CD4-positive, alpha-beta memory T cell (primary cell): ENCODE data around the gene QPCT. TPM values are rescaled to one million over a fixed set of nuclear protein-coding genes. Genes with fewer than 3 reads are reported as not detected.

Experiments
- CTCF ChIA-PET: fragments of 350-600 bp; sonication (Branson Sonifier 250); formaldehyde crosslinking; loops from one replicate; lab custom pipeline; 2021; ENCODE audit warnings: inconsistent platforms; ENCODE audit not compliant: partially characterized antibody; lab: Charles Lee
- POLR2A ChIA-PET: fragments of 350-600 bp; sonication (Branson Sonifier 250); formaldehyde crosslinking; loops from one replicate; lab custom pipeline; 2021; ENCODE audit not compliant: partially characterized antibody; lab: Charles Lee
- DNase-seq, 5 donors: peaks; one replicate each; pipeline versions ENCODE4 v3.0.0 to v3.0.0-alpha.2; 2020 to 2022; ENCODE audit warnings: mixed read lengths in 1 of 5
- H3K27ac ChIP-seq: one replicate; pipeline ENCODE4 v1.7.0; 2013; ENCODE audit warnings: low read depth, low read length
- H3K27me3 ChIP-seq: 2 replicates; pipeline ENCODE4 v1.7.0; 2013; ENCODE audit warnings: mild to moderate bottlenecking, low read length, moderate library complexity; ENCODE audit not compliant: insufficient read depth
- H3K36me3 ChIP-seq: 2 replicates; pipeline ENCODE4 v1.7.0; 2013; ENCODE audit warnings: mild to moderate bottlenecking, low read length, moderate library complexity; ENCODE audit not compliant: insufficient read depth
- H3K4me1 ChIP-seq: 2 replicates; pipeline ENCODE4 v1.7.0; 2013; ENCODE audit warnings: mild to moderate bottlenecking, low read length, moderate library complexity; ENCODE audit not compliant: insufficient read depth
- H3K4me3 ChIP-seq, 2 donors: one replicate each; pipeline ENCODE4 v1.7.0; 2013; ENCODE audit warnings: low read length in 2 of 2, mild to moderate bottlenecking in 1 of 2
- H3K9me3 ChIP-seq, 2 donors: one replicate each; pipeline ENCODE4 v1.7.0; 2013; ENCODE audit warnings: low read length in 2 of 2, control low read depth in 1 of 2; ENCODE audit not compliant: control insufficient read depth in 1 of 2
- H3K27ac Mint-ChIP-seq, 7 donors: one replicate each; pipeline ENCODE4 v1.8.0; 2020 to 2021; ENCODE audit warnings: mixed read lengths in 7 of 7, mild to moderate bottlenecking in 6 of 7, inconsistent platforms in 3 of 7, moderate library complexity in 3 of 7
- H3K27me3 Mint-ChIP-seq, 2 donors: one replicate each; pipeline ENCODE4 v1.8.0; 2020 to 2021; ENCODE audit warnings: mixed read lengths in 2 of 2
- H3K36me3 Mint-ChIP-seq, 2 donors: one replicate each; pipeline ENCODE4 v1.8.0; 2020 to 2021; ENCODE audit warnings: mixed read lengths in 2 of 2, inconsistent platforms in 1 of 2, mild to moderate bottlenecking in 1 of 2
- H3K4me1 Mint-ChIP-seq, 4 donors: one replicate each; pipeline ENCODE4 v1.8.0; 2020 to 2021; ENCODE audit warnings: mixed read lengths in 4 of 4, mild to moderate bottlenecking in 1 of 4
- H3K4me3 Mint-ChIP-seq, 8 donors: one replicate each; pipeline ENCODE4 v1.8.0; 2020 to 2021; ENCODE audit warnings: mixed read lengths in 8 of 8, mild to moderate bottlenecking in 7 of 8, moderate library complexity in 6 of 8, inconsistent platforms in 3 of 8
- H3K9me3 Mint-ChIP-seq, 8 donors: one replicate each; pipeline ENCODE4 v1.8.0; 2020 to 2021; ENCODE audit warnings: mixed read lengths in 8 of 8, mild to moderate bottlenecking in 5 of 8, inconsistent platforms in 3 of 8, moderate library complexity in 1 of 8
- intact Hi-C: fragments of 100-400 bp; cut with micrococcal nuclease; formaldehyde crosslinking; loops from one replicate; pipeline ENCODE4 v1.15.1; 2023
- polyA plus RNA-seq, 2 donors: library from polyadenylated mRNA; unstranded; fragments of 300-500 nt; fragmentation: Illumina TruSeq; gene quantifications; one replicate each; pipeline ENCODE4 v1.2.3, GENCODE V29; 2021
- total RNA-seq, 2 experiments: library from RNA; stranded (reverse); gene quantifications; one replicate each; pipeline ENCODE4 v1.2.3, GENCODE V29; 2021

The QPCT gene
- total and polyA plus RNA-seq, 4 experiments from 2014 or later: 0.23 to 1.4 (median 1.3) TPM

DNA sequence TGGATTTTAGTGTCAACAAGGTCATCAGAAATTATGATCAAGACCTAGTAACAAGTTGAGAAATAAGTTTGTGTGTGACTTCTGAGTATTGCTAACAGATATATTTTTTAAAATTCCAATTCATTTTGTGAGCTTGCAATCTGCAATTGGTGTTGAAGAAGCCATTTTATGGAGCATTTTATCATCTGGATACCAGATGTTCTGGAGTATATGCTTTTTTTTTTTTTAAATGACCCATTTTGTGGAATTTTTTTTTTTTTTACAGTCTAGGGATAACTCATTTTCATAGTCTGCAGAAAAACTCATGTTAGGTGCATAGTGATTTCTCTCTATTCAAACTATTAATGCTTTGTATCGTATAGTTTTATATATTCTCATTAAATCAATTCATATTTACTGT, 12.6 kb downstream of the QPCT start:
- no peaks in the 10 kb centered on the region for H3K36me3 ChIP-seq
- H3K4me3 ChIP-seq: no peak overlapping the region
- H3K27ac Mint-ChIP-seq: no peak overlapping the region
- no peak overlapping the region for H3K4me3 Mint-ChIP-seq
- no peaks in the 10 kb centered on the region for H3K4me1 ChIP-seq
- H3K9me3 Mint-ChIP-seq: no peaks in the 10 kb centered on the region
- H3K9me3 ChIP-seq: no peaks in the 10 kb centered on the region
- H3K27ac ChIP-seq: no peak overlapping the region
- H3K36me3 Mint-ChIP-seq: no peaks in the 10 kb centered on the region
- intact Hi-C loops: no loop called here
- peaks cover 0 to 1% (median 0%) of the 10 kb centered on the region in 4 donors for H3K4me1 Mint-ChIP-seq
- H3K27me3 Mint-ChIP-seq: peaks cover 17 to 23% of the 10 kb centered on the region in 2 donors
- CTCF ChIA-PET: interaction anchor here (0.7 kb wide), 1 partner anchor 21 kb away, joined by 3 read pairs; no protein-coding TSS in a partner anchor
- POLR2A ChIA-PET: no interaction called here
- H3K27me3 ChIP-seq: no peaks in the 10 kb centered on the region
- DNase-seq: no peak

DNA sequence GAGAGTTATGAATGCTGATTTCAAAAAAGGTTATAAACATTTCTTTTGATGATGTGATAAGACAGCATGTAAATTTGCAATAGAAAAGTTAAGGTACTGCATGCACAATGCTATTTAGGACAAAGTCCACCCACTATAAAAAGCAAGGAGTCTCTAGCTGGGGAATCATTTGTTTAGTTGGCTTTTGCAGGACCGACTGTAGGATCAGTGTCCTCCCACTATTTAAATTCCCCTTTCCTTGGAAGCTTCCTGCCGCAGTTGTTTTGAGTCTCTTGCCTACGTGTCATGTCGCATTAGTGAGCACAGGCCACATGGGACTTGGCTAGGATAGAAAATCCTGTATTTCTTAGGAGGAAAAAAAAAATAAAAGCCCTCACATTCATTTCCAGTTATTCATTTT, 13.1 kb downstream of the QPCT start:
- ChIA-PET POLR2A (no interaction called here), CTCF (no interaction called here)
- Mint-ChIP-seq H3K4me1 (peaks cover 0 to 1% (median 0%) of the 10 kb centered on the region in 4 donors), H3K36me3 (no peaks in the 10 kb centered on the region), H3K27ac (no peak overlapping the region), H3K27me3 (peaks cover 17 to 27% of the 10 kb centered on the region in 2 donors), H3K4me3 (no peak overlapping the region), H3K9me3 (no peaks in the 10 kb centered on the region)
- Histone ChIP-seq H3K27ac (no peak overlapping the region), H3K4me1 (no peaks in the 10 kb centered on the region), H3K27me3 (no peaks in the 10 kb centered on the region), H3K36me3 (no peaks in the 10 kb centered on the region), H3K4me3 (no peak overlapping the region), H3K9me3 (no peaks in the 10 kb centered on the region)
- intact Hi-C loops: no loop called here
- no peak for DNase-seq

DNA sequence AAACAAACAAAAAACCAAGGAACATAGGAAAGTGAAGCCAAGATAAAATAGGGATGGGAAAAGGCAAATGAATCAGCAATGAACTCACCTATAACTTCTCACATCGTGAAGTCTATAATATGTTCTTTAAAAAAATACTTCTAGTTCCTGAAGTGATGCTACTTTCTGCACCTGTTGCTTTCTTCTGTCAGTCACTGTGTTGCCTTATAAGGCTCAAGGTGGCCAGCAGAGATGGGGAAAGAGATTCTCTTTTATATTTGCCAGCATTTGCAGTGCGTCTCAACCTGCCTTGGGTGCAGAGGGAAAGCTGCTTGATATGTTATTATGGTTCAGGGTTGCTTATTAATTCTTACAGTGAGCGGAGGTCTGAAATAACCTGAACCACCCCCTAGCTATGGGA, 14.0 kb downstream of the QPCT start:
- CTCF ChIA-PET: no interaction called here
- peaks cover 17 to 29% of the 10 kb centered on the region in 2 donors for H3K27me3 Mint-ChIP-seq
- no peaks in the 10 kb centered on the region for H3K36me3 Mint-ChIP-seq

DNA sequence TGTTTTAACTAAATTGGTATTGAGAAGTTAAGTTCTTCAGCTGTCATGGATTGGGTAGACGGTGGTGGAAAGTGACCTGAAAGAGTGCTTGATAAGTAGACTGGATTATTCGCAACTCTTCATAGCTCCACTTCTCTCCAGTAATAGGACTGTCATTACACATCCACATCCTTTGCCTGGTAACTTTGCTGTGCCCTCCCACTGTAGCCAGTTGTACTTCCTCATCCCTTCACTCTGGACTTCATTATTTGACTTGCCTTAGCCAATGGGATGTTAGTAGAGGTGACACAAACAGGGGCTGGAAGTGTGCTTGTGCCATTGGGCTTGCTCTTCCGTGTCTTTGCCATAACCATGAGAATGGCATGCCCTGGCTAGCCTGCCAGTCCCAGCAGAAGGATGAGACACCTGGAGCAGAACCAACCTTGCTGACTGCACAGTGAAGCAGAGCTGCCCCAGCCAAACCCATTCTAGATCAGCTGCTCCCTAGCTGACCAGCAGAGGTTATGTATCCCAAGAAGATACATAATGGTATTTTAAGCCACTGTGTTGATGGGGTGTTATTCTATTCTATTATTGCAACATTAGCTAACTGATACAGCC, 16.9 kb downstream of the QPCT start:
- H3K4me1 Mint-ChIP-seq: peaks cover 0 to 2% (median 0%) of the 10 kb centered on the region in 4 donors
- no peak for DNase-seq
- H3K36me3 ChIP-seq: no peaks in the 10 kb centered on the region
- no peaks in the 10 kb centered on the region for H3K27me3 ChIP-seq
- H3K4me3 ChIP-seq: no peak overlapping the region
- intact Hi-C loops: no loop called here
- no peak overlapping the region for H3K4me3 Mint-ChIP-seq
- ChIA-PET POLR2A (no interaction called here), CTCF (interaction anchor here (2.9 kb wide), 1 partner anchor 35 kb away, joined by 8 read pairs; no protein-coding TSS in a partner anchor)
- H3K4me1 ChIP-seq: peaks cover 10% of the 10 kb centered on the region
- H3K9me3 Mint-ChIP-seq: no peaks in the 10 kb centered on the region
- H3K27me3 Mint-ChIP-seq: peaks cover 13 to 24% of the 10 kb centered on the region in 2 donors
- no peaks in the 10 kb centered on the region for H3K9me3 ChIP-seq
- no peak overlapping the region for H3K27ac ChIP-seq
- no peak overlapping the region for H3K27ac Mint-ChIP-seq
- no peaks in the 10 kb centered on the region for H3K36me3 Mint-ChIP-seq

More for the DNA sequence above, 14.0 kb downstream of the QPCT start:
- H3K27ac Mint-ChIP-seq: no peak overlapping the region
- H3K4me3 Mint-ChIP-seq: no peak overlapping the region
- Histone ChIP-seq H3K4me3 (no peak overlapping the region), H3K27ac (no peak overlapping the region), H3K4me1 (no peaks in the 10 kb centered on the region), H3K36me3 (no peaks in the 10 kb centered on the region), H3K9me3 (no peaks in the 10 kb centered on the region), H3K27me3 (no peaks in the 10 kb centered on the region)
- no peaks in the 10 kb centered on the region for H3K9me3 Mint-ChIP-seq
- intact Hi-C loops: no loop called here
- DNase-seq: no peak
- H3K4me1 Mint-ChIP-seq: peaks cover 0 to 1% (median 0%) of the 10 kb centered on the region in 4 donors
- POLR2A ChIA-PET: no interaction called here

DNA sequence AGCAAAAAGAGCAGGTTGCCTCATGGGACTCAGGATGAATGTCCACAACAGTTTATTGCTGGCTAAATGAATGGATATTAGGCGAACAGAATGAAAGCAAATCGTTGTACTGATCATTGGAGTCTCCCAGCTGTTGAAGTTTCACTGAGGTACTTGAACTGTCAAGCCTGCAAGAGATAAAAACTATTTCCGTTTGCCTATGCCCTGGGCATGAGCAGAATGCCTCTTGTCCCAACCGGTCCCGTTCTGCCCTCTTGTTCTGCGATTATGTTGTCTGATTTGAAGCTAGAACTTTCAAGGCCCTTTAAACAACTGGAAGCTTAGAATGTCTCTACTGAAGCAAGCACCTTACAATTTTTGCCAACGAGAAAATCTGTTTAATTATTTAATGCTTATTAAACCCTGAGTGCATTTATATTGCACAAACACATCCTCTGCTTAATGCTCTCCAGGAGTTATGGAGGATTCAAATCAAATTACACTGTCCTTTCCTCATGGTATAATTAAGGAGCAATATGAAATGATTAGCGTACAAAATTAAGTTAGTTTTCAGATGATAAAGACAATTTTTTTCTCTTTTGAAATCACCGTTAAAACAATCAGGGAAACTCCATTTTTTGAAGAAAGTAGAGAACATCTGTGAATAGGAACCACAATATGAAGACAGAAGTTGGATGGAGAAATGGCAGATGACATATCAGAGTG, 17.7 kb downstream of the QPCT start:
- H3K9me3 ChIP-seq: no peaks in the 10 kb centered on the region
- POLR2A ChIA-PET: no interaction called here
- H3K27ac Mint-ChIP-seq: no peak overlapping the region
- intact Hi-C loops: no loop called here
- no peaks in the 10 kb centered on the region for H3K36me3 ChIP-seq
- H3K36me3 Mint-ChIP-seq: no peaks in the 10 kb centered on the region
- no peak overlapping the region for H3K4me3 ChIP-seq
- CTCF ChIA-PET: interaction anchor here (2.9 kb wide), 1 partner anchor 34 kb away, joined by 8 read pairs; no protein-coding TSS in a partner anchor
- no peaks in the 10 kb centered on the region for H3K27me3 ChIP-seq
- peaks cover 0 to 7% (median 2%) of the 10 kb centered on the region in 4 donors for H3K4me1 Mint-ChIP-seq
- H3K9me3 Mint-ChIP-seq: no peaks in the 10 kb centered on the region
- DNase-seq: no peak
- H3K4me3 Mint-ChIP-seq: no peak overlapping the region
- H3K4me1 ChIP-seq: peaks cover 19% of the 10 kb centered on the region
- no peak overlapping the region for H3K27ac ChIP-seq
- H3K27me3 Mint-ChIP-seq: peaks cover 13 to 24% of the 10 kb centered on the region in 2 donors

DNA sequence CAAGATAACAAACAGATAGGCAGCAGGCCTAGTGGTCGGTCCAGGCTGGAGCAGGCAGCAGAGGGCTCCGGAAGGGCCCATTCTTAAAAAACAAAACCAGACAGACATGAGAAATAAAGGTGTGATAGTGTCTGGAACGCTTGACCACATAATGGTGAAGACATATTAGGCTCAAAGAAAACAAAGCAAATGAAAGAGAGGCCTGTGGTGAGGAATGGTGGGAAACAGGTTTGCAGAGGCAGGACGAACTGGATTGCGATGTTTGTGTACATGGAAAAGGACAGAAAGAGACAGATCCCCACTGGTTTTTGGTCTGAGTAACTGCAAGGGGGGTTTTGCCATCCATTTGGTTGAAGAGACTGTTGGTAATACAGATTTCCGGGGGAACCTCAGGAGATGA, 19.9 kb downstream of the QPCT start:
- peaks cover 33% of the 10 kb centered on the region for H3K4me1 ChIP-seq
- Mint-ChIP-seq H3K27me3 (peaks cover 14 to 19% of the 10 kb centered on the region in 2 donors), H3K4me3 (no peak overlapping the region), H3K27ac (no peak overlapping the region), H3K36me3 (no peaks in the 10 kb centered on the region), H3K4me1 (peaks cover 0 to 16% (median 8%) of the 10 kb centered on the region in 4 donors), H3K9me3 (no peaks in the 10 kb centered on the region)
- H3K36me3 ChIP-seq: no peaks in the 10 kb centered on the region
- DNase-seq: no peak
- no peak overlapping the region for H3K27ac ChIP-seq
- H3K27me3 ChIP-seq: no peaks in the 10 kb centered on the region
- POLR2A ChIA-PET: no interaction called here
- CTCF ChIA-PET: no interaction called here
- H3K4me3 ChIP-seq: no peak overlapping the region
- no peaks in the 10 kb centered on the region for H3K9me3 ChIP-seq
- intact Hi-C loops: no loop called here

DNA sequence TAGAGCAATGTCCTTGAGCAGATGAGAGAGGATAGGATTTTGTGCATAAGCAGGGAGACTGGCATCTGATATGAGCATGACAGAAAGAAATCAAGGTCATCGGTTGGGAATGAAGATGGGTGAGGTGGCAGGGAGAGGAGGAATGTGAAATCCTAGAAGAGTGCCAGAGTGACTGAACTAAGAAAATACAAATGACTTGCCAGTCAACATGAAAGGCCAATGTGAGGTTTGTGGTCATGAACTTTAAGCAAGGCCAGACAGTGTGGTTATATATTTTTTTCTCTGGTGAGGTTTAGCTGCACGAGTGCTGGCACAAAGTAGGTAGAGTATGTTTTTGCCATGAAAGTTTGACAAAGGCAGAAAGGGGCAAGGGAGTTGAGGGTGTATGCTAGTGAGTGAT, 21.2 kb downstream of the QPCT start:
- DNase-seq: no peak
- Mint-ChIP-seq H3K4me3 (no peak overlapping the region), H3K9me3 (no peaks in the 10 kb centered on the region), H3K36me3 (no peaks in the 10 kb centered on the region), H3K4me1 (peaks cover 0 to 16% (median 8%) of the 10 kb centered on the region in 4 donors), H3K27me3 (peaks cover 11 to 19% of the 10 kb centered on the region in 2 donors), H3K27ac (no peak overlapping the region)
- Histone ChIP-seq H3K4me1 (peaks cover 33% of the 10 kb centered on the region), H3K9me3 (no peaks in the 10 kb centered on the region), H3K36me3 (no peaks in the 10 kb centered on the region), H3K27ac (no peak overlapping the region), H3K4me3 (no peak overlapping the region), H3K27me3 (no peaks in the 10 kb centered on the region)
- CTCF ChIA-PET: interaction anchor here (1.7 kb wide), 1 partner anchor 512 kb away, joined by 4 read pairs; no protein-coding TSS in a partner anchor
- intact Hi-C loops: no loop called here
- POLR2A ChIA-PET: no interaction called here
